Prostate gland (tissue), 2 donors: Measurements from ENCODE around the gene DHX40. TPM values are rescaled to one million over a fixed set of nuclear protein-coding genes. Genes with fewer than 3 reads are reported as not detected.
"Not testable (repeated sequence)": the region's sequence is repeated elsewhere in the genome, so short reads cannot be mapped to it uniquely, and the experiment has no call there.

Source experiments
- DNase-seq: peaks from one replicate; pipeline ENCODE4 v3.0.0-alpha.2; 2019; ENCODE audit warnings: low spot score
- H3K27ac ChIP-seq, 2 donors: fragments of 200-600 bp; sonication (generic); 2 replicates each; pipeline ENCODE4 v1.5.1; 2017 to 2019
- H3K27me3 ChIP-seq: fragments of 200-600 bp; sonication (generic); replicated peaks from 2 replicates; pipeline ENCODE4 v1.5.1; 2019; ENCODE audit not compliant: insufficient read depth
- H3K36me3 ChIP-seq, 2 donors: fragments of 200-600 bp; sonication (generic); 1 replicate in 1 of 2; 2 replicates in 1 of 2; pipeline versions ENCODE4 v1.5.1 to v1.8.1; 2017 to 2019
- H3K4me1 ChIP-seq: fragments of 200-600 bp; sonication (generic); replicated peaks from 2 replicates; pipeline ENCODE4 v1.5.1; 2019
- H3K4me3 ChIP-seq, 2 donors: fragments of 200-600 bp; sonication (generic); 2 replicates each; pipeline ENCODE4 v1.5.1; 2017 to 2019
- H3K9me3 ChIP-seq: fragments of 200-600 bp; sonication (generic); 2 replicates; pipeline ENCODE4 v1.5.1; 2017
- CTCF ChIP-seq, 4 experiments: fragments of 200-600 bp in 2 of 4; fragments of 450-650 bp in 2 of 4; sonication (generic) in 2 of 4; IDR thresholded peaks; 1 replicate in 3 of 4; 2 replicates in 1 of 4; pipeline ENCODE4 v1.5.1; 2016 to 2019; ENCODE audit warnings: antibody characterized with exemption in 4 of 4, mild to moderate bottlenecking in 2 of 4, moderate library complexity in 2 of 4
- POLR2A ChIP-seq: fragments of 450-650 bp; IDR thresholded peaks from one replicate; pipeline ENCODE4 v1.6.1; 2016; ENCODE audit warnings: antibody characterized with exemption, mild to moderate bottlenecking
- POLR2AphosphoS5 ChIP-seq: sonication (generic); formaldehyde crosslinking; IDR thresholded peaks from one replicate; pipeline ENCODE4 v1.6.1; 2017; ENCODE audit warnings: antibody characterized with exemption
- WGBS: methylation state at CpG from one replicate; pipeline ENCODE4 v1.1.5; 2018; 5-methylcytosine and 5-hydroxymethylcytosine counted together
- intact Hi-C: fragments of 100-400 bp; cut with DNase I; formaldehyde crosslinking; loops from one replicate; pipeline ENCODE4 v1.14.2; 2022
- total RNA-seq, 2 donors: library from RNA; depleted of rRNA; stranded (reverse); fragments of >200 nt; gene quantifications; one replicate each; pipeline ENCODE4 v1.1.0, GENCODE V29; 2016

Gene DHX40
- total RNA-seq, 2 donors from 2014 or later: 43.7 to 53.7 TPM

DNA sequence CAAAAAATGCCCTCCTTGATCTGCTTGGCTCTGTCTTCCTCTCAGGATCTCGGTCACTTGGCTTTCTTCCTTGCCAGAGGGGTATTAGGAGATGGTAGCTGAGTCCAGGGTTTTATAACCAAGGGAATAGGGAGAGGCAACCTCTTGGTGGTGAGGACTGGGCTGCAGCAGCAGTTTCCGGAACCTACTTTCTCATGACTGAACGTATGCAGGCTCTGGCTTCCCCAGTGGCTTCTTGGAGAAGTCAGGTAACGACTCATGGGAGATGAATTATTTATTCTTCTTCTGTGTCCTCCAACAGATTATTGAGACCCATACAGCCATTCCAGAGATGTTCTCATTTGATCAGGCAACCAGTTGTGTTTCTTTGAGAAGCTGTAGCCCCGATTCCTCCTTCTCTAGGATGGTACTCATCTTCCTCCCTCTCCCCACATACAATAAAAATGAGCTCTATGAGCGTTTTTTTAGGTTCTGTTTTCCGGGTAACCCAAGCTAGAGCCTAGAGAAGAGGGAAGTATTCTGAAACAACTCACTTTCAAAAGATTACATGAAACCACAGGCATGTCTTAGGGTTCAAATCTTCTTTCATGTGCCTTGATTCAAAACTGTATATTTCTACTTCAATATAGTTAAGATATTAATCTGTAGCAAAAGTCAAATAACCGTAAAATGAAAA, 22.3 kb upstream of the DHX40 start:
- WGBS: 66% methylated on average over 8 of the region's 8 CpGs
- no peak for TF ChIP-seq CTCF (IDR thresholded peaks at IDR 0.05)
- TF ChIP-seq POLR2A: no peak
- no peak for TF ChIP-seq POLR2AphosphoS5
- Histone ChIP-seq H3K36me3 (no peaks in the 10 kb centered on the region), H3K4me3 (no peak overlapping the region), H3K4me1 (no peaks in the 10 kb centered on the region), H3K27ac (no peak overlapping the region), H3K9me3 (no peaks in the 10 kb centered on the region), H3K27me3 (no peaks in the 10 kb centered on the region)
- intact Hi-C loops: no loop called here
- DNase-seq: no peak

- no peaks in the 10 kb centered on the region for H3K36me3 ChIP-seq
- intact Hi-C loops: no loop called here
- TF ChIP-seq CTCF (IDR thresholded peaks at IDR 0.05): no peak
- TF ChIP-seq POLR2AphosphoS5: no peak
- TF ChIP-seq POLR2A: no peak
- 98% methylated on average over 1 of the region's 1 CpG for WGBS
- no peak for DNase-seq
- no peaks in the 10 kb centered on the region for H3K4me1 ChIP-seq
- no peaks in the 10 kb centered on the region for H3K27me3 ChIP-seq
- H3K9me3 ChIP-seq: no peaks in the 10 kb centered on the region
- no peak overlapping the region for H3K27ac ChIP-seq
- no peak overlapping the region for H3K4me3 ChIP-seq
Measured at GRCh38 chr17:59545942-59546341, 19.5 kb upstream of the DHX40 start.

- no peak overlapping the region for H3K4me3 ChIP-seq
- no peak for TF ChIP-seq POLR2AphosphoS5
- no peak for TF ChIP-seq CTCF (IDR thresholded peaks at IDR 0.05)
- no peak for TF ChIP-seq POLR2A
- intact Hi-C loops: no loop called here
- no peaks in the 10 kb centered on the region for H3K9me3 ChIP-seq
- H3K27me3 ChIP-seq: no peaks in the 10 kb centered on the region
- no peaks in the 10 kb centered on the region for H3K36me3 ChIP-seq
- WGBS: 58% methylated on average over 9 of the region's 9 CpGs
- no peak for DNase-seq
- H3K27ac ChIP-seq: no peak overlapping the region
- H3K4me1 ChIP-seq: no peaks in the 10 kb centered on the region
Measured at GRCh38 chr17:59547131-59547915, 18.1 kb upstream of the DHX40 start.

- DNase-seq, H3K4me1 ChIP-seq, intact Hi-C loops, H3K36me3 ChIP-seq, H3K4me3 ChIP-seq, H3K27me3 ChIP-seq, H3K27ac ChIP-seq, H3K9me3 ChIP-seq: not testable (repeated sequence)
- WGBS: 91% methylated on average over 10 of the region's 10 CpGs
Measured at GRCh38 chr17:59548985-59549384, 16.4 kb upstream of the DHX40 start.

DNA sequence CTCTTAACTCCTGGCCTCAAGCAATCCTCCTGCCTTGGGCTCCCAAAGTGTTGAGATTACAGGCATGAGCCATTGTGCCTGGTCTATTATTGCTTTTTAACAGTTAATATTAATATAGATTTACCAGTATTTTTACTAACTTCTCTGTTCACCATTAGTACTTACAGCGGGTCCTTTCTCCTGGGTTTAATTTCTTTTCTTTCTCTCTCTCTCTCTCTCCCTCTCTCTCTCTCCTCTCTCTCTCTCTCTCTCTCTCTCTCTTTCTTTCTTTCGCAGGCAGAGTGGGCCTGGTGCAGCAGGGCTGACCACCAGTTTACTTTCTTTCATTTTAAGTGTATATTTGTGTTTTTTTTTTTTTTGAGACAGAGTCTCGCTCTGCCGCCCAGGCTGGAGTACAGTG, 14.7 kb upstream of the DHX40 start:
- intact Hi-C loops: no loop called here
- TF ChIP-seq POLR2AphosphoS5: no peak
- no peak for TF ChIP-seq CTCF (IDR thresholded peaks at IDR 0.05)
- TF ChIP-seq POLR2A: no peak
- 92% methylated on average over 4 of the region's 4 CpGs for WGBS

More for the DNA sequence above, 14.7 kb upstream of the DHX40 start:
- Histone ChIP-seq H3K36me3 (no peaks in the 10 kb centered on the region), H3K4me1 (no peaks in the 10 kb centered on the region), H3K4me3 (no peak overlapping the region), H3K27me3 (no peaks in the 10 kb centered on the region), H3K9me3 (no peaks in the 10 kb centered on the region), H3K27ac (no peak overlapping the region)
- DNase-seq: no peak
